Transverse colon (tissue), 4 donors: ENCODE measurements around the gene AFG1L. TPM values are rescaled to one million over a fixed set of nuclear protein-coding genes. Genes with fewer than 3 reads are reported as not detected.

Source experiments
- DNase-seq: peaks from one replicate; pipeline ENCODE4 v3.0.0-alpha.2; 2019
- H3K27ac ChIP-seq, 4 donors: fragments of 200-600 bp; sonication (generic); 2 replicates each; pipeline ENCODE4 v1.5.1; 2016 to 2018; ENCODE audit warnings: inconsistent platforms in 4 of 4
- H3K27me3 ChIP-seq: fragments of 200-600 bp; sonication (generic); 2 replicates; pipeline ENCODE4 v1.5.1; 2017; ENCODE audit warnings: inconsistent platforms
- H3K36me3 ChIP-seq, 4 donors: fragments of 200-600 bp; sonication (generic); 2 replicates each; pipeline ENCODE4 v1.5.1; 2017 to 2019; ENCODE audit warnings: inconsistent platforms in 4 of 4
- H3K4me1 ChIP-seq, 4 donors: fragments of 200-600 bp; sonication (generic); 2 replicates each; pipeline ENCODE4 v1.5.1; 2017 to 2020; ENCODE audit warnings: inconsistent platforms in 4 of 4
- H3K4me3 ChIP-seq, 4 donors: fragments of 200-600 bp; sonication (generic); 1 replicate in 1 of 4; 2 replicates in 3 of 4; pipeline versions ENCODE4 v1.5.1 to v1.6.1; 2017 to 2019; ENCODE audit warnings: inconsistent platforms in 4 of 4
- H3K9me3 ChIP-seq, 2 donors: fragments of 200-600 bp; sonication (generic); 2 replicates each; pipeline ENCODE4 v1.5.1; 2017 to 2019; ENCODE audit warnings: inconsistent platforms in 2 of 2
- CTCF ChIP-seq, 5 experiments: fragments of 200-600 bp in 3 of 5; fragments of 450-650 bp in 2 of 5; sonication (generic) in 3 of 5; IDR thresholded peaks; 1 replicate in 2 of 5; 2 replicates in 3 of 5; pipeline ENCODE4 v1.5.1; 2016 to 2017; ENCODE audit warnings: antibody characterized with exemption in 5 of 5, inconsistent platforms in 3 of 5, mild to moderate bottlenecking in 2 of 5, moderate library complexity in 1 of 5
- EP300 ChIP-seq: sonication (generic); formaldehyde crosslinking; IDR thresholded peaks from one replicate; pipeline ENCODE4 v1.6.1; 2017; ENCODE audit warnings: antibody characterized with exemption, low read depth
- POLR2A ChIP-seq: fragments of 450-650 bp; IDR thresholded peaks from one replicate; pipeline ENCODE4 v1.6.1; 2016; ENCODE audit warnings: antibody characterized with exemption, mild to moderate bottlenecking, moderate library complexity
- POLR2AphosphoS5 ChIP-seq, 3 donors: sonication (generic); formaldehyde crosslinking; IDR thresholded peaks; one replicate each; pipeline ENCODE4 v1.6.1; 2016; ENCODE audit warnings: antibody characterized with exemption in 3 of 3
- WGBS, 2 donors: methylation state at CpG; one replicate each; pipeline ENCODE4 v1.1.5; 2018; ENCODE audit warnings: low coverage in 1 of 2; 5-methylcytosine and 5-hydroxymethylcytosine counted together
- in situ Hi-C, 4 donors: fragments of 200-750 bp; cut with MboI; loops; one replicate each; pipeline versions ENCODE4 v1.15.0 to v1.15.1; 2017; ENCODE audit warnings: low sequenced_read_pairs in 3 of 4, low pct_ligation_motif_present in 1 of 4, low pct_unique_long_range_greater_than_20kb in 1 of 4
- intact Hi-C: fragments of 100-400 bp; cut with DNase I; formaldehyde crosslinking; loops from one replicate; pipeline ENCODE4 v1.15.1; 2023; ENCODE audit warnings: low total_unique reads
- total RNA-seq, 4 donors: library from RNA; depleted of rRNA; stranded (reverse); fragments of >200 nt; gene quantifications; one replicate each; pipeline ENCODE4 v1.1.0, GENCODE V29; 2016

The AFG1L gene
- total RNA-seq, 4 donors from 2014 or later = 2.2 to 22.5 (median 5.5) TPM

- no peaks in the 10 kb centered on the region for H3K27me3 ChIP-seq
- H3K27ac ChIP-seq = no peak overlapping the region
- no peaks in the 10 kb centered on the region for H3K9me3 ChIP-seq
- no peak overlapping the region for H3K4me3 ChIP-seq
- peaks cover 0 to 8% (median 0%) of the 10 kb centered on the region in 4 donors for H3K36me3 ChIP-seq
- TF ChIP-seq POLR2AphosphoS5 (IDR thresholded peaks at IDR 0.05) (no peak), EP300 (no peak), CTCF (IDR thresholded peaks at IDR 0.05) (no peak), POLR2A (no peak)
- in situ Hi-C loops (no loop called here), intact Hi-C loops (no loop called here)
- WGBS, 2 donors = 70 to 83% methylated on average over 2 of the region's 2 CpGs
- H3K4me1 ChIP-seq = no peaks in the 10 kb centered on the region
- DNase-seq = no peak
Measured at GRCh38 chr6:108355890-108356289, 61.0 kb downstream of the AFG1L start.

- DNase-seq = no peak
Measured at GRCh38 chr6:108359901-108360882, 65.3 kb downstream of the AFG1L start.

GRCh38 chr6:108360919-108361311, 66.1 kb downstream of the AFG1L start:
- no peaks in the 10 kb centered on the region for H3K4me1 ChIP-seq
- H3K36me3 ChIP-seq = peaks cover 0 to 8% (median 0%) of the 10 kb centered on the region in 4 donors
- H3K27me3 ChIP-seq = no peaks in the 10 kb centered on the region
- DNase-seq = no peak
- TF ChIP-seq EP300 = no peak
- no peak for TF ChIP-seq CTCF (IDR thresholded peaks at IDR 0.05)
- no peak for TF ChIP-seq POLR2A
- no peak for TF ChIP-seq POLR2AphosphoS5 (IDR thresholded peaks at IDR 0.05)
- H3K9me3 ChIP-seq = no peaks in the 10 kb centered on the region
- intact Hi-C loops (no loop called here), in situ Hi-C loops (no loop called here)
- no peak overlapping the region for H3K27ac ChIP-seq
- WGBS, 2 donors = 97 to 100% methylated on average over 1 to 2 of the region's 2 CpGs
- no peak overlapping the region for H3K4me3 ChIP-seq

More at GRCh38 chr6:108359901-108360882, 65.3 kb downstream of the AFG1L start:
- Histone ChIP-seq H3K4me3 (no peak overlapping the region), H3K27ac (no peak overlapping the region), H3K9me3 (no peaks in the 10 kb centered on the region), H3K27me3 (no peaks in the 10 kb centered on the region), H3K36me3 (peaks cover 0 to 8% (median 0%) of the 10 kb centered on the region in 4 donors), H3K4me1 (no peaks in the 10 kb centered on the region)
- in situ Hi-C loops = no loop called here
- 73 to 75% methylated on average over 5 of the region's 5 CpGs for WGBS, 2 donors
- TF ChIP-seq POLR2AphosphoS5 (IDR thresholded peaks at IDR 0.05) = no peak
- TF ChIP-seq CTCF (IDR thresholded peaks at IDR 0.05) = peak in 2 of 5 experiments; percentile 13 to 20
- intact Hi-C loops = no loop called here

- Histone ChIP-seq H3K27me3 (no peaks in the 10 kb centered on the region), H3K27ac (no peak overlapping the region), H3K36me3 (peaks cover 0 to 8% (median 0%) of the 10 kb centered on the region in 4 donors), H3K9me3 (no peaks in the 10 kb centered on the region), H3K4me3 (no peak overlapping the region), H3K4me1 (no peaks in the 10 kb centered on the region)
- DNase-seq = no peak
- intact Hi-C loops = no loop called here
- no peak for TF ChIP-seq POLR2A
- no peak for TF ChIP-seq POLR2AphosphoS5 (IDR thresholded peaks at IDR 0.05)
- no peak for TF ChIP-seq CTCF (IDR thresholded peaks at IDR 0.05)
- no peak for TF ChIP-seq EP300
- WGBS, 2 donors = 72 to 83% methylated on average over 5 of the region's 5 CpGs
- in situ Hi-C loops = no loop called here
Measured at GRCh38 chr6:108361312-108361932, 66.6 kb downstream of the AFG1L start.
